K562 (cell line): ENCODE data around the gene LPIN1. TPM values are rescaled to one million over a fixed set of nuclear protein-coding genes. Genes with fewer than 3 reads are reported as not detected.

Experiments used
- ATF2 ChIP-seq: sonication (generic); formaldehyde crosslinking; IDR thresholded peaks from 2 replicates; pipeline ENCODE4 v1.8.1; 2022; ENCODE audit warnings: missing genetic modification reagents
- BHLHE40 ChIP-seq: IDR thresholded peaks from 2 replicates; pipeline ENCODE4 v1.6.1; 2011; ENCODE audit warnings: low read length, improper control_type of control experiment
- BRD9 ChIP-seq: fragments of 450-650 bp; IDR thresholded peaks from 2 replicates; pipeline ENCODE4 v1.6.1; 2018; ENCODE audit warnings: low read depth; ENCODE audit not compliant: partially characterized antibody
- E2F3 ChIP-seq: fragments of 250-450 bp; sonication (Bioruptor Pico); IDR thresholded peaks from 2 replicates; pipeline ENCODE4 v1.4.0; 2020; ENCODE audit warnings: mild to moderate bottlenecking
- ETV1 ChIP-seq: fragments of 450-650 bp; conservative IDR thresholded peaks from 2 replicates; pipeline ENCODE4 v1.6.1; 2016; ENCODE audit warnings: missing genetic modification characterization, control low read depth, low read depth, missing compliant biosample characterization
- HNRNPH1 ChIP-seq: fragments of 200-400 bp; formaldehyde crosslinking; optimal IDR thresholded peaks from 2 replicates; pipeline ENCODE3; 2017; ENCODE audit warnings: low read depth, mild to moderate bottlenecking, low read length, moderate library complexity
- HOXB6 ChIP-seq: fragments of 250-450 bp; sonication (Bioruptor Pico); IDR thresholded peaks from 2 replicates; pipeline ENCODE4 v1.5.1; 2022; ENCODE audit warnings: mild to moderate bottlenecking, borderline replicate concordance
- KDM5B ChIP-seq: fragments of 200-600 bp; sonication (generic); IDR thresholded peaks from 2 replicates; pipeline ENCODE4 v1.6.1; 2012; ENCODE audit warnings: low read depth, mild to moderate bottlenecking, moderate library complexity, low read length, control low read depth, inconsistent platforms; ENCODE audit not compliant: insufficient replicate concordance
- MAFG ChIP-seq: fragments of 450-650 bp; conservative IDR thresholded peaks from 2 replicates; pipeline ENCODE4 v1.6.1; 2016; ENCODE audit warnings: missing genetic modification characterization, missing compliant biosample characterization
- NR4A1 ChIP-seq, 2 experiments: fragments of 250-450 bp in 1 of 2; fragments of 450-650 bp in 1 of 2; sonication (Bioruptor Pico) in 1 of 2; IDR thresholded peaks; 2 replicates each; pipeline versions ENCODE4 v1.4.0 to v1.6.1; 2016 to 2020; ENCODE audit warnings: mild to moderate bottlenecking in 2 of 2, missing compliant biosample characterization in 1 of 2, missing genetic modification characterization in 1 of 2, moderate library complexity in 1 of 2
- PHF21A ChIP-seq: fragments of 450-650 bp; IDR thresholded peaks from 2 replicates; pipeline ENCODE4 v1.6.1; 2017; ENCODE audit warnings: low read depth, borderline replicate concordance
- SNRNP70 ChIP-seq: fragments of 200-400 bp; formaldehyde crosslinking; optimal IDR thresholded peaks from 2 replicates; pipeline ENCODE3; 2017; ENCODE audit warnings: low read depth, low read length
- SRSF9 ChIP-seq: fragments of 200-400 bp; formaldehyde crosslinking; IDR thresholded peaks from 2 replicates; pipeline ENCODE4 v1.6.1; 2017; ENCODE audit warnings: low read depth, low read length, borderline replicate concordance
- TAF15 ChIP-seq: fragments of 200-400 bp; formaldehyde crosslinking; IDR thresholded peaks from 2 replicates; pipeline ENCODE4 v1.6.1; 2017; ENCODE audit warnings: mild to moderate bottlenecking, low read depth, low read length, moderate library complexity
- TEAD4 ChIP-seq, 2 experiments: sonication (generic) in 1 of 2; formaldehyde crosslinking in 1 of 2; IDR thresholded peaks; 2 replicates each; pipeline versions ENCODE4 v1.6.1 to v1.8.0; 2012 to 2022; ENCODE audit warnings: borderline replicate concordance in 1 of 2, inconsistent platforms in 1 of 2, low read length in 1 of 2, mild to moderate bottlenecking in 1 of 2, missing genetic modification reagents in 1 of 2
- ZNF124 ChIP-seq: sonication (generic); formaldehyde crosslinking; IDR thresholded peaks from 2 replicates; pipeline ENCODE4 v1.8.1; 2022; ENCODE audit warnings: missing genetic modification reagents
- ZNF511 ChIP-seq: sonication (generic); formaldehyde crosslinking; IDR thresholded peaks from 2 replicates; pipeline ENCODE4 v1.8.0; 2022; ENCODE audit warnings: mild to moderate bottlenecking, missing genetic modification reagents
- polyA plus RNA-seq, 8 experiments: library from polyadenylated mRNA; depleted of rRNA in 4 of 8; stranded (reverse) in 5 of 8; unstranded in 3 of 8; fragments of >200 nt; fragmentation: Nextera tagmentation in 2 of 8; fragmentation: Illumina TruSeq in 1 of 8; extraction: Ambion mirVana in 2 of 8; extraction: Trizol in 1 of 8; gene quantifications; 2 replicates each; pipeline versions ENCODE4 v1.2.1 to v1.2.3, GENCODE V29; 2011 to 2014; ENCODE audit warnings: inconsistent platforms in 1 of 8, missing spikeins in 1 of 8
- total RNA-seq, 7 experiments: library from RNA; depleted of rRNA in 6 of 7; stranded (reverse); fragments of >200 nt in 6 of 7; fragmentation: Illumina TruSeq in 2 of 7; extraction: Trizol in 2 of 7; gene quantifications; 2 replicates each; pipeline versions ENCODE4 v1.2.1 to v1.2.3, GENCODE V29; 2011 to 2021; ENCODE audit warnings: low replicate concordance in 1 of 7
- TF ChIP-seq, protein P1 (sequence below): IDR thresholded peaks from 2 replicates; pipeline ENCODE4 v1.6.1; 2011; ENCODE audit warnings: borderline replicate concordance, low read depth, mild to moderate bottlenecking, moderate library complexity, low read length; ENCODE audit not compliant: insufficient read depth, poor library complexity, severe bottlenecking
- TF ChIP-seq, protein P2 (sequence below): fragments of 150-350 bp; IDR thresholded peaks from 2 replicates; pipeline ENCODE4 v1.6.1; 2014; ENCODE audit warnings: low read depth, mild to moderate bottlenecking, low read length, borderline replicate concordance

LPIN1 gene
- total and polyA plus RNA-seq, 9 of the 15 experiments (the other 6 are each of a cell fraction or from before 2014, with no cell fraction given), result 9.2 to 84.0 (median 27.8) TPM

GRCh38 chr2:11863513-11864328 is 117.3 kb downstream of the LPIN1 start (continued):
- TF ChIP-seq, protein P1, sequence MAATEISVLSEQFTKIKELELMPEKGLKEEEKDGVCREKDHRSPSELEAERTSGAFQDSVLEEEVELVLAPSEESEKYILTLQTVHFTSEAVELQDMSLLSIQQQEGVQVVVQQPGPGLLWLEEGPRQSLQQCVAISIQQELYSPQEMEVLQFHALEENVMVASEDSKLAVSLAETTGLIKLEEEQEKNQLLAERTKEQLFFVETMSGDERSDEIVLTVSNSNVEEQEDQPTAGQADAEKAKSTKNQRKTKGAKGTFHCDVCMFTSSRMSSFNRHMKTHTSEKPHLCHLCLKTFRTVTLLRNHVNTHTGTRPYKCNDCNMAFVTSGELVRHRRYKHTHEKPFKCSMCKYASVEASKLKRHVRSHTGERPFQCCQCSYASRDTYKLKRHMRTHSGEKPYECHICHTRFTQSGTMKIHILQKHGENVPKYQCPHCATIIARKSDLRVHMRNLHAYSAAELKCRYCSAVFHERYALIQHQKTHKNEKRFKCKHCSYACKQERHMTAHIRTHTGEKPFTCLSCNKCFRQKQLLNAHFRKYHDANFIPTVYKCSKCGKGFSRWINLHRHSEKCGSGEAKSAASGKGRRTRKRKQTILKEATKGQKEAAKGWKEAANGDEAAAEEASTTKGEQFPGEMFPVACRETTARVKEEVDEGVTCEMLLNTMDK, result no peak
- TF ChIP-seq KDM5B, result no peak
- no peak for TF ChIP-seq SRSF9
- TF ChIP-seq ATF2 (CRISPR knock-in tag), result no peak
- no peak for TF ChIP-seq E2F3
- TF ChIP-seq TEAD4 (IDR thresholded peaks at IDR 0.05; ENCODE audit: low read length), result peak; percentile 34; the same call in 1 of the 2 replicates
- no peak for TF ChIP-seq TEAD4 (CRISPR knock-in tag; IDR thresholded peaks at IDR 0.05; ENCODE audit: borderline replicate concordance)
- TF ChIP-seq ETV1 (tag), result peak; percentile 65
- TF ChIP-seq HOXB6, result no peak
- TF ChIP-seq PHF21A, result no peak
- peak; percentile 64; the same call in 1 of the 2 replicates for TF ChIP-seq NR4A1 (CRISPR knock-in tag; IDR thresholded peaks at IDR 0.05)
- TF ChIP-seq NR4A1 (tag; IDR thresholded peaks at IDR 0.05), result no peak
- no peak for TF ChIP-seq ZNF511 (CRISPR knock-in tag)
- peak; percentile 39 for TF ChIP-seq BRD9
- TF ChIP-seq TAF15, result no peak
- no peak for TF ChIP-seq SNRNP70
- no peak for TF ChIP-seq ZNF124
- TF ChIP-seq, protein P2, sequence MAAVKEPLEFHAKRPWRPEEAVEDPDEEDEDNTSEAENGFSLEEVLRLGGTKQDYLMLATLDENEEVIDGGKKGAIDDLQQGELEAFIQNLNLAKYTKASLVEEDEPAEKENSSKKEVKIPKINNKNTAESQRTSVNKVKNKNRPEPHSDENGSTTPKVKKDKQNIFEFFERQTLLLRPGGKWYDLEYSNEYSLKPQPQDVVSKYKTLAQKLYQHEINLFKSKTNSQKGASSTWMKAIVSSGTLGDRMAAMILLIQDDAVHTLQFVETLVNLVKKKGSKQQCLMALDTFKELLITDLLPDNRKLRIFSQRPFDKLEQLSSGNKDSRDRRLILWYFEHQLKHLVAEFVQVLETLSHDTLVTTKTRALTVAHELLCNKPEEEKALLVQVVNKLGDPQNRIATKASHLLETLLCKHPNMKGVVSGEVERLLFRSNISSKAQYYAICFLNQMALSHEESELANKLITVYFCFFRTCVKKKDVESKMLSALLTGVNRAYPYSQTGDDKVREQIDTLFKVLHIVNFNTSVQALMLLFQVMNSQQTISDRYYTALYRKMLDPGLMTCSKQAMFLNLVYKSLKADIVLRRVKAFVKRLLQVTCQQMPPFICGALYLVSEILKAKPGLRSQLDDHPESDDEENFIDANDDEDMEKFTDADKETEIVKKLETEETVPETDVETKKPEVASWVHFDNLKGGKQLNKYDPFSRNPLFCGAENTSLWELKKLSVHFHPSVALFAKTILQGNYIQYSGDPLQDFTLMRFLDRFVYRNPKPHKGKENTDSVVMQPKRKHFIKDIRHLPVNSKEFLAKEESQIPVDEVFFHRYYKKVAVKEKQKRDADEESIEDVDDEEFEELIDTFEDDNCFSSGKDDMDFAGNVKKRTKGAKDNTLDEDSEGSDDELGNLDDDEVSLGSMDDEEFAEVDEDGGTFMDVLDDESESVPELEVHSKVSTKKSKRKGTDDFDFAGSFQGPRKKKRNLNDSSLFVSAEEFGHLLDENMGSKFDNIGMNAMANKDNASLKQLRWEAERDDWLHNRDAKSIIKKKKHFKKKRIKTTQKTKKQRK, result no peak
- TF ChIP-seq MAFG (tag), result peak; percentile 67
- no peak for TF ChIP-seq HNRNPH1
- peak; percentile 25; the same call in 1 of the 2 replicates for TF ChIP-seq BHLHE40
